Measurements from ENCODE around the gene COP1.
"Not testable (repeated sequence)": the region's sequence is repeated elsewhere in the genome, so short reads cannot be mapped to it uniquely, and the experiment has no call there.

COP1 gene

GRCh38 chr1:176206961-176207902 lies at the start of gene COP1:
Gene COP1, minus strand, starts transcription at chr1:176207286. Its CDS starts 308 bp downstream, at chr1:176206978.
- peak; percentile 88 for DNase-seq (ENCODE audit: extremely low spot score, insufficient read length, low read depth)
- peak; percentile 96 for FAIRE-seq

GRCh38 chr1:176252191-176252590 lies 45.1 kb upstream of the COP1 start:
- DNase-seq (ENCODE audit: extremely low spot score, insufficient read length, low read depth) (no peak), FAIRE-seq (no peak)

GRCh38 chr1:176244851-176245250 lies 37.8 kb upstream of the COP1 start:
- DNase-seq (ENCODE audit: extremely low spot score, insufficient read length, low read depth) (no peak), FAIRE-seq (no peak)

- FAIRE-seq (no peak), DNase-seq (ENCODE audit: extremely low spot score, insufficient read length, low read depth) (no peak)
These were observed 36.7 kb upstream of the COP1 start for GRCh38 chr1:176243746-176244145.

GRCh38 chr1:176241385-176242015 lies 34.4 kb upstream of the COP1 start:
- no peak for FAIRE-seq

GRCh38 chr1:176233657-176234056 lies 26.6 kb upstream of the COP1 start:
- FAIRE-seq; DNase-seq (ENCODE audit: extremely low spot score, insufficient read length, low read depth): not testable (repeated sequence)

More at GRCh38 chr1:176241385-176242015, 34.4 kb upstream of the COP1 start:
- DNase-seq (ENCODE audit: extremely low spot score, insufficient read length, low read depth), result no peak

- FAIRE-seq, result no peak
- no peak for DNase-seq (ENCODE audit: extremely low spot score, insufficient read length, low read depth)
These were observed 20.5 kb upstream of the COP1 start for GRCh38 chr1:176227579-176227978.

- no peak for FAIRE-seq
These were observed 18.8 kb upstream of the COP1 start for GRCh38 chr1:176225911-176226310.

GRCh38 chr1:176225479-176225875 lies 18.4 kb upstream of the COP1 start:
- no peak for FAIRE-seq
- DNase-seq (ENCODE audit: extremely low spot score, insufficient read length, low read depth), result no peak

More at GRCh38 chr1:176225911-176226310, 18.8 kb upstream of the COP1 start:
- no peak for DNase-seq (ENCODE audit: extremely low spot score, insufficient read length, low read depth)

- FAIRE-seq (no peak), DNase-seq (ENCODE audit: extremely low spot score, insufficient read length, low read depth) (no peak)
These were observed 15.1 kb upstream of the COP1 start for GRCh38 chr1:176222196-176222595.

- DNase-seq (ENCODE audit: extremely low spot score, insufficient read length, low read depth) (no peak), FAIRE-seq (no peak)
These were observed 13.1 kb upstream of the COP1 start for GRCh38 chr1:176220100-176220689.

- FAIRE-seq (no peak), DNase-seq (ENCODE audit: extremely low spot score, insufficient read length, low read depth) (no peak)
These were observed 10.5 kb upstream of the COP1 start for GRCh38 chr1:176217461-176218099.

GRCh38 chr1:176216031-176216430 lies 8.9 kb upstream of the COP1 start:
- DNase-seq (ENCODE audit: extremely low spot score, insufficient read length, low read depth) (no peak), FAIRE-seq (no peak)

GRCh38 chr1:176211396-176212165 lies 4.5 kb upstream of the COP1 start:
- peak; percentile 67 for FAIRE-seq

GRCh38 chr1:176208034-176208433 lies 948 bp upstream of the COP1 start:
- DNase-seq (ENCODE audit: extremely low spot score, insufficient read length, low read depth), result no peak
- no peak for FAIRE-seq

More at GRCh38 chr1:176211396-176212165, 4.5 kb upstream of the COP1 start:
- no peak for DNase-seq (ENCODE audit: extremely low spot score, insufficient read length, low read depth)

GRCh38 chr1:176206006-176206960 lies 803 bp downstream of the COP1 start:
- DNase-seq (ENCODE audit: extremely low spot score, insufficient read length, low read depth) (no peak), FAIRE-seq (no peak)

- no peak for DNase-seq (ENCODE audit: extremely low spot score, insufficient read length, low read depth)
- FAIRE-seq, result no peak
These were observed 1.7 kb downstream of the COP1 start for GRCh38 chr1:176205332-176205914.

- DNase-seq (ENCODE audit: extremely low spot score, insufficient read length, low read depth); FAIRE-seq: not testable (repeated sequence)
These were observed 2.4 kb downstream of the COP1 start for GRCh38 chr1:176204655-176205054.
